PC-3 (cell line): ENCODE results near the gene UGGT1. TPM values are rescaled to one million over a fixed set of nuclear protein-coding genes. Genes with fewer than 3 reads are reported as not detected.

Experiments
- ATAC-seq: fragments of 200-7000 bp; cut with Tn5 transposase; 2 replicates; pipeline ENCODE4 v1.9.1; 2020; ENCODE audit warnings: mild to moderate bottlenecking, moderate library complexity
- BruUV-seq: library from RNA; stranded (reverse); fragments of 400-500 nt; replicated peaks from 2 replicates; lab custom pipeline; 2021; lab: Mats Ljungman, UMichigan
- CTCF ChIA-PET: fragments of 300-600 bp; sonication (Branson Sonifier 250); formaldehyde crosslinking; loops from one replicate; lab custom pipeline; 2022; ENCODE audit warnings: antibody characterized with exemption; lab: Charles Lee
- POLR2A ChIA-PET: fragments of 300-600 bp; sonication (Branson Sonifier 250); formaldehyde crosslinking; loops from one replicate; lab custom pipeline; 2022; ENCODE audit warnings: antibody characterized with exemption; ENCODE audit not compliant: unreplicated experiment; lab: Charles Lee
- DNase-seq: peaks from one replicate; pipeline ENCODE4 v3.0.0-alpha.2; 2015
- H2AFZ ChIP-seq: fragments of 300-600 bp; sonication (generic); 2 replicates; pipeline ENCODE4 v1.6.0; 2016; ENCODE audit warnings: antibody characterized with exemption, low read length
- H3F3A ChIP-seq: fragments of 300-600 bp; sonication (generic); one replicate; pipeline ENCODE4 v1.6.0; 2017; ENCODE audit warnings: antibody characterized with exemption, low read length, control low read depth, mild to moderate bottlenecking; ENCODE audit not compliant: unreplicated experiment
- H3K27ac ChIP-seq: fragments of 300-600 bp; sonication (generic); 2 replicates; pipeline ENCODE4 v1.5.1; 2016; ENCODE audit warnings: mild to moderate bottlenecking, low read length
- H3K27me3 ChIP-seq: fragments of 300-600 bp; sonication (generic); 2 replicates; pipeline ENCODE4 v1.6.1; 2016; ENCODE audit warnings: low read length, mixed read lengths
- H3K36me3 ChIP-seq: fragments of 300-600 bp; sonication (generic); 2 replicates; pipeline ENCODE4 v1.6.1; 2016; ENCODE audit warnings: low read depth, mixed run types, low read length, mixed read lengths
- H3K4me1 ChIP-seq: fragments of 300-600 bp; sonication (generic); 2 replicates; pipeline ENCODE4 v1.5.1; 2016; ENCODE audit warnings: low read length; ENCODE audit not compliant: insufficient read depth
- H3K4me2 ChIP-seq: fragments of 300-600 bp; sonication (generic); 2 replicates; pipeline ENCODE4 v1.6.0; 2016; ENCODE audit warnings: low read length
- H3K4me3 ChIP-seq: fragments of 300-600 bp; sonication (generic); 2 replicates; pipeline ENCODE4 v1.5.1; 2016; ENCODE audit warnings: mild to moderate bottlenecking, low read length, mixed read lengths
- H3K79me2 ChIP-seq: fragments of 300-600 bp; sonication (generic); 2 replicates; pipeline ENCODE4 v1.6.1; 2017; ENCODE audit warnings: low read length, mixed read lengths
- H3K9ac ChIP-seq: fragments of 300-600 bp; sonication (generic); 2 replicates; pipeline ENCODE4 v1.6.0; 2016; ENCODE audit warnings: mild to moderate bottlenecking, low read length
- H3K9me2 ChIP-seq: fragments of 300-600 bp; sonication (generic); replicated peaks from 2 replicates; pipeline ENCODE4 v1.6.1; 2016; ENCODE audit warnings: mixed run types, low read length, mixed read lengths
- H3K9me3 ChIP-seq: fragments of 300-600 bp; sonication (generic); 2 replicates; pipeline ENCODE4 v1.6.1; 2016; ENCODE audit warnings: low read length, mixed read lengths
- H4K20me1 ChIP-seq: fragments of 300-600 bp; sonication (generic); 2 replicates; pipeline ENCODE4 v1.6.1; 2016; ENCODE audit warnings: low read length, mixed read lengths
- EZH2 ChIP-seq: fragments of 300-600 bp; sonication (generic); IDR thresholded peaks from one replicate; pipeline ENCODE4 v1.6.1; 2017; ENCODE audit warnings: antibody characterized with exemption, mild to moderate bottlenecking, low read length; ENCODE audit not compliant: unreplicated experiment
- EZH2phosphoT487 ChIP-seq: fragments of 300-600 bp; sonication (generic); IDR thresholded peaks from 2 replicates; pipeline ENCODE4 v1.6.1; 2018; ENCODE audit warnings: mild to moderate bottlenecking, antibody characterized with exemption, low read length, borderline replicate concordance
- intact Hi-C: fragments of 100-400 bp; cut with micrococcal nuclease; formaldehyde crosslinking; loops from 2 replicates; pipeline ENCODE4 v1.9.0; 2023
- total RNA-seq: library from RNA; depleted of rRNA; stranded (reverse); fragments of >200 nt; gene quantifications from 2 replicates; pipeline ENCODE4 v1.2.3, GENCODE V29; 2014
- TF ChIP-seq, protein P1 (sequence below): fragments of 300-600 bp; sonication (generic); conservative IDR thresholded peaks from 2 replicates; pipeline ENCODE4 v1.5.1; 2017; ENCODE audit warnings: antibody characterized with exemption, low read depth, mild to moderate bottlenecking, low read length

The UGGT1 gene
- total RNA-seq, 1 experiment from 2014 or later = 59.9 TPM

DNA sequence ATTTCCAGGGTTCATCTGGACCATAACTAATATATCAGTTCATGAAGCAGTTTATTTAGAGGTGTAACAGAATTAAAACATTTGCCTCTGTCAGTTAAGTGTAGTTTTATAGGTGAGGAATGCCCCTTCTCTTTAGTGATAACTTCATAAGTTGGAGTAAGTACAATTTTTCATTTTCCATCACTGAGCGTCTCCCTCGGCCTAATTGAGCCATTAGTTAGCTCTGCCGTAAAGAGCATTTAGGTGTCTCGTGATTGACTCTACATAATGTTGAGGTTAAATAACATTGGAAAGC lies 88.4 kb downstream of the UGGT1 start:
- H3K9ac ChIP-seq = no peak overlapping the region
- H3K79me2 ChIP-seq = no peaks in the 10 kb centered on the region
- no peaks in the 10 kb centered on the region for H3F3A ChIP-seq
- no peaks in the 10 kb centered on the region for H3K9me3 ChIP-seq
- no peaks in the 10 kb centered on the region for H3K9me2 ChIP-seq
- H3K4me3 ChIP-seq = no peak overlapping the region
- no peak overlapping the region for H3K27ac ChIP-seq
- no peaks in the 10 kb centered on the region for H4K20me1 ChIP-seq
- peaks cover 77% of the 10 kb centered on the region for H3K36me3 ChIP-seq
- TF ChIP-seq, protein P1, sequence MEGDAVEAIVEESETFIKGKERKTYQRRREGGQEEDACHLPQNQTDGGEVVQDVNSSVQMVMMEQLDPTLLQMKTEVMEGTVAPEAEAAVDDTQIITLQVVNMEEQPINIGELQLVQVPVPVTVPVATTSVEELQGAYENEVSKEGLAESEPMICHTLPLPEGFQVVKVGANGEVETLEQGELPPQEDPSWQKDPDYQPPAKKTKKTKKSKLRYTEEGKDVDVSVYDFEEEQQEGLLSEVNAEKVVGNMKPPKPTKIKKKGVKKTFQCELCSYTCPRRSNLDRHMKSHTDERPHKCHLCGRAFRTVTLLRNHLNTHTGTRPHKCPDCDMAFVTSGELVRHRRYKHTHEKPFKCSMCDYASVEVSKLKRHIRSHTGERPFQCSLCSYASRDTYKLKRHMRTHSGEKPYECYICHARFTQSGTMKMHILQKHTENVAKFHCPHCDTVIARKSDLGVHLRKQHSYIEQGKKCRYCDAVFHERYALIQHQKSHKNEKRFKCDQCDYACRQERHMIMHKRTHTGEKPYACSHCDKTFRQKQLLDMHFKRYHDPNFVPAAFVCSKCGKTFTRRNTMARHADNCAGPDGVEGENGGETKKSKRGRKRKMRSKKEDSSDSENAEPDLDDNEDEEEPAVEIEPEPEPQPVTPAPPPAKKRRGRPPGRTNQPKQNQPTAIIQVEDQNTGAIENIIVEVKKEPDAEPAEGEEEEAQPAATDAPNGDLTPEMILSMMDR = no peak
- TF ChIP-seq EZH2 = no peak
- no peak for TF ChIP-seq EZH2phosphoT487
- CTCF ChIA-PET = interaction anchor here (1.0 kb wide), 2 partner anchors 54 to 116 kb away, joined by 4 to 5 read pairs; no protein-coding TSS in a partner anchor
- DNase-seq (no peak), ATAC-seq (no peak)
- no peak overlapping the region for H3K4me2 ChIP-seq
- intact Hi-C loops = loop anchor here (1.0 kb wide), 1 partner anchor 54 kb away; no protein-coding TSS in a partner anchor
- no TSS peak for BruUV-seq
- H2AFZ ChIP-seq = no peak overlapping the region
- no peaks in the 10 kb centered on the region for H3K4me1 ChIP-seq
- POLR2A ChIA-PET = no interaction called here
- no peaks in the 10 kb centered on the region for H3K27me3 ChIP-seq

DNA sequence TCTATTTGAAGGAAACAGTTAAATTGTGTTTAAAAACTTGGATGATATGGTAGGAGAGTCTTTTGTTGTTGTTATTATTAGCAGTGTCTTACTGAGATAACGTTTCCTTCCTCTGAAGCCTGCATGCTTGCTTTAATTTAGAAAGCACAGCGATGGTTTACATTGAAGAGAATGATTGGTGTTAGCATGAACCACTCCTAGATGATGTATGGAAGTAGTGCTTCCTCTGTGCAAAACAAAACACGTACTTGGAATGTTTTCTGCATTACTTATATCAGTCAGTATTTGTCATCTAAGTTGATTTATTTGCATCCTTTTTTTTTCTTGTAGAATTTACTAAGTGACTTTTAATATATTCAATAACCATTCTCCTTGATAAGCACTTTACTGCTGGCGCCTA lies 89.0 kb downstream of the UGGT1 start:
- ATAC-seq (no peak), DNase-seq (no peak)
- CTCF ChIA-PET = no interaction called here
- H3K4me1 ChIP-seq = no peaks in the 10 kb centered on the region
- BruUV-seq = no TSS peak
- TF ChIP-seq EZH2phosphoT487 (no peak), EZH2 (no peak)
- TF ChIP-seq, protein P1 = no peak
- POLR2A ChIA-PET = no interaction called here
- no peaks in the 10 kb centered on the region for H3K9me3 ChIP-seq
- no peak overlapping the region for H3K9ac ChIP-seq
- H3K4me2 ChIP-seq = no peak overlapping the region
- H3K79me2 ChIP-seq = no peaks in the 10 kb centered on the region
- no peak overlapping the region for H3K27ac ChIP-seq
- intact Hi-C loops = loop anchor here (10.0 kb wide), 1 partner anchor 1745 kb away; no protein-coding TSS in a partner anchor
- no peaks in the 10 kb centered on the region for H3F3A ChIP-seq
- H3K4me3 ChIP-seq = no peak overlapping the region
- no peaks in the 10 kb centered on the region for H4K20me1 ChIP-seq
- H2AFZ ChIP-seq = no peak overlapping the region
- no peaks in the 10 kb centered on the region for H3K27me3 ChIP-seq
- H3K9me2 ChIP-seq = no peaks in the 10 kb centered on the region
- peaks cover 71% of the 10 kb centered on the region for H3K36me3 ChIP-seq

DNA sequence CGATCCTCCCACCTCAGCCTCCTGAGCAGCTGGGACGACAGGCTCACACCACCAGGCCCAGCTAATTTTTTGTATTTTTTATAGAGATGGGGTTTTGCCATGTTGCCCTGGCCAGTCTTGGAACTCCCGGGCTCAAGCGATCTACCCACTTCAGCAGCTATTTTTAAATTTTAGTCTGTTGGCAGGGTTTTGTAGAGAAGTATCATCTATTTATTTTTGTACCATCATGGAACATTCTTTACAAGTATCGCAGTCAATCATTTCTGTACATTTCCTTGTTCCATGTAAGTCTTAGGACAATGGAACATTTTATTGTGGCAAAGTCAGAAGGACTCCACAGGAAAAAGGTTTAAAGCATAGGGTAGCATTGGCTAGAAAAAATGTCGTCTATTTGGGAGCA lies 94.6 kb downstream of the UGGT1 start:
- no peak for DNase-seq
- H3K27me3 ChIP-seq = no peaks in the 10 kb centered on the region
- no peaks in the 10 kb centered on the region for H3F3A ChIP-seq
- H3K79me2 ChIP-seq = no peaks in the 10 kb centered on the region
- peaks cover 54% of the 10 kb centered on the region for H3K36me3 ChIP-seq
- no peak overlapping the region for H2AFZ ChIP-seq
- no peak overlapping the region for H3K4me2 ChIP-seq
- H3K27ac ChIP-seq = no peak overlapping the region
- intact Hi-C loops = loop anchor here (10.0 kb wide), 1 partner anchor 1739 kb away; no protein-coding TSS in a partner anchor
- BruUV-seq = no TSS peak
- H4K20me1 ChIP-seq = no peaks in the 10 kb centered on the region
- no peaks in the 10 kb centered on the region for H3K9me2 ChIP-seq
- H3K4me3 ChIP-seq = no peak overlapping the region
- H3K9me3 ChIP-seq = no peaks in the 10 kb centered on the region
- ChIA-PET CTCF (no interaction called here), POLR2A (no interaction called here)
- H3K4me1 ChIP-seq = no peaks in the 10 kb centered on the region
- ATAC-seq = no peak
- TF ChIP-seq EZH2phosphoT487 = no peak
- no peak for TF ChIP-seq EZH2
- TF ChIP-seq, protein P1 = no peak
- H3K9ac ChIP-seq = no peak overlapping the region
